GM13977 (cell line): Measurements from ENCODE around the gene NCAPG2.

ENCODE experiments used
- DNase-seq: peaks from one replicate; pipeline ENCODE4 v3.0.0; 2012; ENCODE audit warnings: low spot score
- CTCF ChIP-seq: IDR thresholded peaks from 2 replicates; pipeline ENCODE4 v1.5.1; 2012; ENCODE audit warnings: mild to moderate bottlenecking, control low read depth; ENCODE audit not compliant: insufficient read depth; ENCODE audit errors: extremely low read depth, missing control alignments
- in situ Hi-C: fragments of 300-500 bp; cut with MboI; formaldehyde crosslinking; loops from one replicate; pipeline ENCODE4 v1.12.0; 2022; ENCODE audit warnings: low sequenced_read_pairs, low pct_unique_long_range_greater_than_20kb, mixed read lengths, inconsistent platforms; ENCODE audit not compliant: unreplicated experiment

The NCAPG2 gene

GRCh38 chr7:158730383-158731346 is 26.1 kb upstream of the NCAPG2 start:
- in situ Hi-C loops: no loop called here
- DNase-seq: no peak
- no peak for TF ChIP-seq CTCF

- TF ChIP-seq CTCF: no peak
- DNase-seq: no peak
- in situ Hi-C loops: no loop called here
Measured at GRCh38 chr7:158729646-158730382, 25.2 kb upstream of the NCAPG2 start.

DNA sequence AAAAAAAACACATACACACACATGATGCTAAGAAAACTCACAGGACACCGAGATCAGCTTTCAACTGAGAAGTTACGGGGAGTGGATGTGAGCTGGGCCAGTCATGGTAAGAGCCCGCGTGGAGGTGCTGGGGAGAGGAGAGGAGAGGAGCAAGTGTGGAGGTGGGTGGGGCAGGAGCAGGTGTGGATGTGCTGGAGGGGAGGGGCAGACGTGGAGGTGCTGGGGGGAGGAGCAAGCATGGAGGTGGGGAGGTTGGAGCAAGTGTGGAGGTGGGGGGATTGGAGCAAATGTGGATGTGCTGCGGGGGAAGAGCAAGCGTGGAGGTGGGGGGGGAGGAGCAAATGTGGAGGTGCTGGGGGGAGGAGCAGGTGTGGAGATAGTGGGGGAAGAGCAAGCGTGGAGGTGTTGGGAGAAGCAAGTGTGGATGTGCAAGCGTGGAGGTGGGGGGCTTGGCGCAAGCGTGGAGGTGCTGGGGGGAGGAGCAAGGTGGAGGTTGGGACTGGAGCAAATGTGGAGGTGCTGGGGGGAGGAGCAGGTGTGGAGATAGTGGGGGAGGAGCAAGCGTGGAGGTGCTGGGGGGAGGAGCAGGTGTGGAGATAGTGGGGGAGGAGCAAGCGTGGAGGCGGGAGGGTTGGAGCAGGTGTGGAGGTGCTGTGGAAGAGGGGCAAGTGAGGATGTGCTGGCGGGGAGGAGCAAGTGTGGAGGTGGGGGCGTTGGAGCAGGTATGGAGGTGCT is 24.5 kb upstream of the NCAPG2 start:
- no peak for TF ChIP-seq CTCF
- no peak for DNase-seq
- in situ Hi-C loops: no loop called here

DNA sequence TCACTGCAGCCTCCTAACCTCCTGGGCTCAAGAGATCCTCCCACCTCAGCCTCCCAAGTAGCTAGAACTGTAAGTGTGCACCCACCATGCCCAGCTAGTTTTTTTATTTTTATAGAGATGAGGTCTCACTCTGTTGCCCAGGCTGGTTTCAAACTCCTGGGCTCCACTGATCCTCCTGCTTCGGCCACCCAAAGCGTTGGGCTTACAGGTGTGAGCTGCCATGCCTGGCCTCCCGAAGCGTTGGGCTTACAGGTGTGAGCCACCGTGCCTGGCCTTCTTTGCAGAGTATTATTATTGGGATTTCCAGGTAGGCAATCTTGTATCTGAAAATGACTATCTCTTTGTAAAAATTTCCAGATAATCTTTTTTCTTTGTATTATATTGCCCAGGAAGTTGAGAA is 23.1 kb upstream of the NCAPG2 start:
- no peak for TF ChIP-seq CTCF
- in situ Hi-C loops: no loop called here
- DNase-seq: no peak

DNA sequence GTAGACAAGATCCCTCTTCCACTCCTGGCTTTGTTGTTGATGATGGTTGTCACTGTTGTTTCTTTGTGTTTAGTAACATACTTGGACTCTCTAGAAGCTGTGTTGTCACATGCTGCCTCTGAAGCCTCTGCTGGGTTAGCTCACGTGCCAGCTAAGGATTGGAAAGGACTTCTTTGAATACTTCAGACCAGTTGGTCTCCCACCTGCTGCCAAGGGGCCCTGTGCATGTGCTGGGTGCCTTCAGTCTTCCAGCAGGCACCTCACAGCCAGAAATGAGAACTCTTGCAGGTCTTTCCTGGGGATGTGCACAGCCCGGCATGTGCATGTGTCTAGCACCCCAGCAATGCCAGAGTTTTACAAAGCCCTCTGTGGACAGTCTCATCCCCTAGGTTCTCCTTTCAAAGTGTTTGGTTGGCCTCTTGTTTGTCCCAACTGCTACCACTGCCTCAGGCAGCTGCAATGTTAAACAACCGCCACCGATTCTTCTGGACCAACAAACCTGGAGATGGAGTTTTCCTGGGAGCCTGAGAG is 21.7 kb upstream of the NCAPG2 start:
- in situ Hi-C loops: no loop called here
- DNase-seq: no peak

More for the DNA sequence above, 21.7 kb upstream of the NCAPG2 start:
- no peak for TF ChIP-seq CTCF
